Karpas-422 (cell line): Measurements from ENCODE around the gene CELSR1. TPM values are rescaled to one million over a fixed set of nuclear protein-coding genes. Genes with fewer than 3 reads are reported as not detected.

Source experiments
- DNase-seq: peaks from one replicate; pipeline ENCODE4 v3.0.0-alpha.2; 2015
- H2AFZ ChIP-seq: fragments of 200-600 bp; sonication (generic); 2 replicates; pipeline ENCODE4 v1.6.1; 2014; ENCODE audit warnings: antibody characterized with exemption, low read length, mixed read lengths
- H3K27ac ChIP-seq: fragments of 200-600 bp; sonication (generic); 2 replicates; pipeline ENCODE4 v1.5.1; 2014; ENCODE audit warnings: mild to moderate bottlenecking, low read length, moderate library complexity
- H3K27me3 ChIP-seq: fragments of 200-600 bp; sonication (generic); 2 replicates; pipeline ENCODE4 v1.6.1; 2014; ENCODE audit warnings: low read length, mixed read lengths
- H3K36me3 ChIP-seq: fragments of 200-600 bp; sonication (generic); 2 replicates; pipeline ENCODE4 v1.6.1; 2014; ENCODE audit warnings: low read length, mixed read lengths; ENCODE audit not compliant: insufficient read depth
- H3K4me1 ChIP-seq: fragments of 200-600 bp; sonication (generic); 2 replicates; pipeline ENCODE4 v1.6.1; 2014; ENCODE audit warnings: mild to moderate bottlenecking, low read length, mixed read lengths
- H3K4me2 ChIP-seq: fragments of 200-600 bp; sonication (generic); 2 replicates; pipeline ENCODE4 v1.6.1; 2014; ENCODE audit warnings: low read length, low read depth, mild to moderate bottlenecking; ENCODE audit not compliant: poor library complexity, severe bottlenecking
- H3K4me3 ChIP-seq: fragments of 200-600 bp; sonication (generic); 2 replicates; pipeline ENCODE4 v1.5.1; 2014; ENCODE audit warnings: mild to moderate bottlenecking, antibody characterized with exemption, low read length, mixed read lengths
- H3K79me2 ChIP-seq: fragments of 200-600 bp; sonication (generic); 2 replicates; pipeline ENCODE4 v1.6.1; 2014; ENCODE audit warnings: mild to moderate bottlenecking, low read length, mixed read lengths
- H3K9ac ChIP-seq: fragments of 200-600 bp; sonication (generic); 2 replicates; pipeline ENCODE4 v1.6.0; 2014; ENCODE audit warnings: low read length
- H3K9me2 ChIP-seq: fragments of 200-600 bp; sonication (generic), shearing (Covaris generic); replicated peaks from 2 replicates; pipeline ENCODE4 v1.6.0; 2014; ENCODE audit warnings: mild to moderate bottlenecking, low read length, moderate library complexity; ENCODE audit not compliant: insufficient read depth
- H3K9me3 ChIP-seq: fragments of 300-700, 200-600 bp; sonication (generic); 2 replicates; pipeline ENCODE4 v1.6.1; 2014; ENCODE audit warnings: low read length, mixed read lengths
- H4K20me1 ChIP-seq: fragments of 200-600 bp; sonication (generic); 2 replicates; pipeline ENCODE4 v1.6.1; 2014; ENCODE audit warnings: mild to moderate bottlenecking, antibody characterized with exemption, low read length, low read depth; ENCODE audit not compliant: insufficient read depth
- total RNA-seq: library from RNA; depleted of rRNA; stranded (reverse); fragments of >200 nt; shearing (Covaris generic); gene quantifications from 2 replicates; pipeline ENCODE4 v1.2.3, GENCODE V29; 2014; ENCODE audit warnings: low replicate concordance

The CELSR1 gene
- total RNA-seq, 1 experiment from 2014 or later, result 0.11 TPM

- Histone ChIP-seq H3K4me1 (peaks cover 28% of the 10 kb centered on the region), H3K79me2 (no peaks in the 10 kb centered on the region), H3K9ac (peak overlapping the region; percentile 62), H3K4me2 (peak overlapping the region; percentile 41), H2AFZ (no peak overlapping the region), H3K9me2 (no peaks in the 10 kb centered on the region), H3K9me3 (peaks cover 4% of the 10 kb centered on the region; the same call in 1 of the 2 replicates), H3K27ac (no peak overlapping the region), H3K27me3 (no peaks in the 10 kb centered on the region), H4K20me1 (peaks cover 18% of the 10 kb centered on the region; the same call in 1 of the 2 replicates), H3K4me3 (peak overlapping the region; percentile 60; the same call in 1 of the 2 replicates), H3K36me3 (no peaks in the 10 kb centered on the region)
- peak; percentile 83 for DNase-seq
These were observed 39.3 kb upstream of the CELSR1 start for GRCh38 chr22:46576556-46577367.

DNA sequence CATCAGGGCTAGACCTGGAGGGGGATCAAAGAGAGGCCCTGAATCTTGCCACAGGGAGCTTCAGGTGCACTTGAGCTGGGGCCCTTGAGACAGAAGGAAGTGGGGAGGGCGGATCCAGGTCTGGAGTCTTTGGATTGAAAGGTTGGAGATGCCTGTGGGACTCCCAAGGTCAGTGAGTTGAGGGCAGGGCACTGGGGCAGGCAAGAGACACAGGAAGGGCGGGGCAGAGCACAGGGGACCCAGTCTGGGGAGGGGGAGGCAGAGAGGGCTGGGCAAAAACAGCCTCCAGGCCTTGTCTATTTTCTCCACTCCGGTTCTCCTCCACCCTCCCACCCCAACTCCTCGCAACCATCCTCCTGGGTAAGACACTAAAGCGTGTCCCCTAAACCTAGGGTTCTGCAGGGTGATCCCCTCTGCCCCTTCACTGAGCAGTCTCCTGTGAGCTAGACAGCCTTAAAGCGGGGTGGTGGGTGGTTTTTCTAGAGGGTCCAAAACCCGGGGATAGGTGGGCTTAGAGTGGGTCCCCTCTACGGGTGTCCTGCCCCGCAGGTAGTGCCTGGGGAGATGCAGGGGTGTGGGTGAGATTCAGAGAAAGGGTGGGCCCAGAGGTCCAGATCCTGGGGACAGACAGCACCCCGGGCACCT is 38.6 kb upstream of the CELSR1 start:
- peak overlapping the region; percentile 57 for H3K9ac ChIP-seq
- DNase-seq, result no peak
- no peaks in the 10 kb centered on the region for H3K9me2 ChIP-seq
- H3K27me3 ChIP-seq, result no peaks in the 10 kb centered on the region
- no peak overlapping the region for H2AFZ ChIP-seq
- peaks cover 9% of the 10 kb centered on the region; the same call in 1 of the 2 replicates for H3K9me3 ChIP-seq
- H3K79me2 ChIP-seq, result no peaks in the 10 kb centered on the region
- H3K4me2 ChIP-seq, result peak overlapping the region; percentile 41
- no peaks in the 10 kb centered on the region for H3K36me3 ChIP-seq
- peaks cover 10% of the 10 kb centered on the region; the same call in 1 of the 2 replicates for H4K20me1 ChIP-seq
- peaks cover 20% of the 10 kb centered on the region for H3K4me1 ChIP-seq
- peak overlapping the region; percentile 43; the same call in 1 of the 2 replicates for H3K4me3 ChIP-seq
- no peak overlapping the region for H3K27ac ChIP-seq

DNA sequence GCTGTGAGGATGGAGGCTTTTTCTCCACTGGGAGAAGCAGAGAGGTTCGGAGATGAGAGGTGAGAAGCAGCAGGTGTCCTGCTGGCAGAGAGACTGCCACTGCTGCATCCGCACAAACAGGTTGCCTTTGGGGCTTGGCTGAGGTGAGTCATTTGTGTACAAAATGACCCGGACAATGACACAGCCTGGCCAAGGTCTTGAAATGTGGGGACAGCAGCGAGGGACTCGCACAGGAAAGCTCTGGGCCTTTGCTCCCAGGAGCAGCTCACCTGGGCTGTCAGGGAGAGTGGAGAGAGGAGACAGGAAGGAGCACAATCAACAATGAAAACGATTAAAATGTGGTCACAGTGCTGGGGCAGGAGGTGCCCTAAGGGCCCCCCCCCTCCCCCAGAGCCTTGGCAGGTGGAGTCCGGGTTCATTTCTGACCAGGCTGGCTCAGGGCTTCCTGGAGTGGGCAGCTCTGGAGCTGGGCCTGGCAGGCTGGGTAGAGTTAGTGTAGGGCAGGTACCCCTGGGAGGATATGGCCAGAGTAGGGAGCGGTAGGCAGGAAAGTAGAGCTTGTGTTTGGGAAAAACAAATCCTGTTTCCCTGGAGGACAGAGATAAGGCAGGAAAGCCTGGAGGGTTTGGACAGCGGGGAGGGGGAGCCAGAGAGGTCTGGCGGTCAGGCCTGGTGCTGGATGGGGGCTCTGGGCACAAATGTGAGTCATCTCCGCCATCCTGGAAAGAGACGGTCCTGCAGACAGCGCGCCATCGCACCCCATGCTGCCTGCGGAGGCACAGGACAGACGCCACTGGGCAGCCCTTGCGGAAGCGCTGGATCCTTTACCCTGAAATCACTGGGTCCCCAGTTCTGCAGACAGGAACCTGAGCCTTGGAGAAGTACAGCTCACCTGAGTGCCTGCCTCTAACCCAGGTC is 37.8 kb upstream of the CELSR1 start:
- no peaks in the 10 kb centered on the region for H3K27me3 ChIP-seq
- DNase-seq, result no peak
- H3K9me2 ChIP-seq, result no peaks in the 10 kb centered on the region
- no peak overlapping the region for H3K9ac ChIP-seq
- H3K36me3 ChIP-seq, result no peaks in the 10 kb centered on the region
- no peak overlapping the region for H3K27ac ChIP-seq
- no peak overlapping the region for H2AFZ ChIP-seq
- H3K79me2 ChIP-seq, result no peaks in the 10 kb centered on the region
- peaks cover 9% of the 10 kb centered on the region; the same call in 1 of the 2 replicates for H4K20me1 ChIP-seq
- no peak overlapping the region for H3K4me2 ChIP-seq
- H3K4me3 ChIP-seq, result no peak overlapping the region
- H3K9me3 ChIP-seq, result peaks cover 9% of the 10 kb centered on the region; the same call in 1 of the 2 replicates
- H3K4me1 ChIP-seq, result peaks cover 13% of the 10 kb centered on the region

- Histone ChIP-seq H3K27me3 (no peaks in the 10 kb centered on the region), H3K4me2 (no peak overlapping the region), H4K20me1 (peaks cover 4% of the 10 kb centered on the region; the same call in 1 of the 2 replicates), H3K4me3 (no peak overlapping the region), H3K27ac (no peak overlapping the region), H3K9me2 (no peaks in the 10 kb centered on the region), H3K9ac (no peak overlapping the region), H2AFZ (no peak overlapping the region), H3K9me3 (peaks cover 9% of the 10 kb centered on the region; the same call in 1 of the 2 replicates), H3K79me2 (no peaks in the 10 kb centered on the region), H3K4me1 (peaks cover 11% of the 10 kb centered on the region), H3K36me3 (no peaks in the 10 kb centered on the region)
- no peak for DNase-seq
These were observed 37.1 kb upstream of the CELSR1 start for GRCh38 chr22:46574438-46574992.

DNA sequence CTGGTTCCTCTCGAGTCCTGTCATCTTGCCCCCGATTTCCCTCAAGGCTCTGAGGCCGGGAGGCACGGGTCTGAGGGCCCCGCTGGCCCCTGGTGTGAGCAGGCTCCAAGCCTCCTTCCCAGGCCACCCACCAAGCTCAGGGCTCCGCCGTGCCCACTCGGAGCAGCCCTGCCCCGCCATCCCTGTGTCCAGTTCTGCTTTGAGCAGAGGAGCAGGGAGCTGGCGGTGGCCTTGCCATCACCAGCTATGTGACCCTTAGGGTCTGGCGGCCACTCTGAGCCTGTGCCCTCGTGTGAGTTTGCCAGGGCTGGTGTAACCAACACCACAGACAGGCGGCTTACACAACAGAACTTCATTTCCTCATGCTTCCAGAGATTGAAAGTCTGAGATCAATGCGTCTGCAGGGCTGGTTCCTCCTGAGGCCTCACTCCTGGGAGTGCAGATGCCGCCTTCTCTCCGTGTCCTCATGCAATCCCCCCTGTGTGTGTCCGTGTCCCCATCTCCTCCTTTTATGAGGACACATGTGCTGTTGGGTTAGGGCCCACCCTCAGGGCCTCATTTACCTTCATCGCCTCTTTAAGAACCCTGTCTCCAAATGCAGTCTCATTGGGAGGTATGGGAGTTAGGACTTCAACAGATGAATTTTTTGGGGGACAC is 36.5 kb upstream of the CELSR1 start:
- H3K9me3 ChIP-seq, result peaks cover 9% of the 10 kb centered on the region; the same call in 1 of the 2 replicates
- H3K9ac ChIP-seq, result no peak overlapping the region
- no peak overlapping the region for H3K4me2 ChIP-seq
- no peak overlapping the region for H3K27ac ChIP-seq
- no peaks in the 10 kb centered on the region for H3K27me3 ChIP-seq
- H3K9me2 ChIP-seq, result no peaks in the 10 kb centered on the region
- peaks cover 11% of the 10 kb centered on the region for H3K4me1 ChIP-seq
- no peak overlapping the region for H2AFZ ChIP-seq
- H3K36me3 ChIP-seq, result no peaks in the 10 kb centered on the region
- no peaks in the 10 kb centered on the region for H3K79me2 ChIP-seq
- H3K4me3 ChIP-seq, result no peak overlapping the region
- DNase-seq, result no peak
- H4K20me1 ChIP-seq, result no peaks in the 10 kb centered on the region; the same call in 1 of the 2 replicates

- Histone ChIP-seq H3K4me1 (peaks cover 10% of the 10 kb centered on the region), H3K36me3 (no peaks in the 10 kb centered on the region), H3K27ac (no peak overlapping the region), H2AFZ (no peak overlapping the region), H3K9me3 (peaks cover 9% of the 10 kb centered on the region; the same call in 1 of the 2 replicates), H3K9me2 (no peaks in the 10 kb centered on the region), H3K4me3 (no peak overlapping the region), H3K27me3 (no peaks in the 10 kb centered on the region), H4K20me1 (no peaks in the 10 kb centered on the region; the same call in 1 of the 2 replicates), H3K79me2 (no peaks in the 10 kb centered on the region), H3K9ac (no peak overlapping the region), H3K4me2 (no peak overlapping the region)
- no peak for DNase-seq
These were observed 35.7 kb upstream of the CELSR1 start for GRCh38 chr22:46572911-46573780.
